ENCODE measurements around the gene THADA. TPM values are rescaled to one million over a fixed set of nuclear protein-coding genes. Genes with fewer than 3 reads are reported as not detected.

The THADA gene
- total RNA-seq, 3 donors from 2014 or later (not counting 1 experiment from before 2014, with no cell fraction given) = 34.1 to 35.7 (median 35.3) TPM

DNA sequence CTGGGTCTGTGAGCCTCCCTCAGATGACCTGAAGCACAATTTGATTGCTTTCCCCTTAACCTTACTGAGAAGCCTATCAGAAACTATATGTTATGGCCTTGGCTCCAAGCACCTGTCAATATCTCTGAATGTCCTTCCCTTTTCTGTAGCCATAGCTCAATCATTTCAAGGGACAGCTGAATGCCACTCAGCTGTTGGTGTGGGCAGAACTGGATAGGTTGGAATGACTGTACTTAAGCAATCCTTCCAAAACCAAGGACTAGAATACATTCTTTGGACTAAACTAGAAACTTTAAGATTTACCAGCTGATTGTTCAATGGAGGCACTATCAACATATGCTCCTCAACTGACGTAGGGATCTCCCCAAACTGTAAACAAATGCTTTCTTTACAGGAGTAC lies 159.4 kb downstream of the THADA start:
- intact Hi-C loops (cut with micrococcal nuclease) = no loop called here
- Mint-ChIP-seq H3K36me3 (no peaks in the 10 kb centered on the region), H3K9me3 (no peaks in the 10 kb centered on the region), H3K4me1 (peaks cover 6 to 10% of the 10 kb centered on the region in 2 donors), H3K27me3 (ENCODE audit: low read depth in 2 of 2) (no peaks in the 10 kb centered on the region), H3K4me3 (no peak overlapping the region), H3K27ac (no peak overlapping the region)
- H3K27ac ChIP-seq (ENCODE audit: low read length) = no peak overlapping the region
- no peaks in the 10 kb centered on the region for H3K4me1 ChIP-seq (ENCODE audit: control insufficient read depth, insufficient read depth, low read length)
- no peaks in the 10 kb centered on the region for H3K36me3 ChIP-seq (ENCODE audit: control insufficient read depth, insufficient read depth, low read length)
- ATAC-seq (no peak), DNase-seq (no peak)
- TF ChIP-seq CTCF (IDR thresholded peaks at IDR 0.05) = no peak
- no peak overlapping the region for H3K4me3 ChIP-seq (ENCODE audit: low read length)
- no peaks in the 10 kb centered on the region for H3K27me3 ChIP-seq (ENCODE audit: control insufficient read depth, insufficient read depth, low read length)
- H3K9me3 ChIP-seq (ENCODE audit: control insufficient read depth, insufficient read depth, low read length) = no peaks in the 10 kb centered on the region
- 60% methylated on average over 1 of the region's 1 CpG for WGBS (ENCODE audit: insufficient coverage)

DNA sequence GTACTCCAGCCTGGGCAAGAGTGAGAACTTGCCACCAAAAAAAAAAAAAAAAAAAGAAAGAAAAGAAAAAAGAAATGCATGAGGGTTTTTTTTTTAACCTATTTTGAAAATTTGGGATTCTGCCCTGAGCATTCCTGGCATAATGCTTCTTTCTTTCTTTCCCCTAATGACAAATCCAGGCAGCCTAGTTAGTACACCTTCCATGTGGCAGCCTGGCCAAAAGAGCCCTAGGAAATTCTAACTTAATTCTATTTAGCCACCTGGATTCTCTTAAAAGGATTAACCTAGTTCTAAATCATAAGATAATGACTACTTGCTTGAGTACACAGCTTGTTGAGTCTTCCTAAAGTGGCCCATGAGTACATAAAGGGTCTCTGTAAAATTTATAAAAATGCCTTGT lies 160.1 kb downstream of the THADA start:
- Mint-ChIP-seq H3K9me3 (no peaks in the 10 kb centered on the region), H3K4me3 (no peak overlapping the region), H3K27me3 (ENCODE audit: low read depth in 2 of 2) (no peaks in the 10 kb centered on the region), H3K27ac (no peak overlapping the region), H3K4me1 (peaks cover 6 to 10% of the 10 kb centered on the region in 2 donors), H3K36me3 (no peaks in the 10 kb centered on the region)
- intact Hi-C loops (cut with micrococcal nuclease) = no loop called here
- Histone ChIP-seq H3K4me1 (ENCODE audit: control insufficient read depth, insufficient read depth, low read length) (no peaks in the 10 kb centered on the region), H3K4me3 (ENCODE audit: low read length) (no peak overlapping the region), H3K36me3 (ENCODE audit: control insufficient read depth, insufficient read depth, low read length) (no peaks in the 10 kb centered on the region), H3K9me3 (ENCODE audit: control insufficient read depth, insufficient read depth, low read length) (no peaks in the 10 kb centered on the region), H3K27me3 (ENCODE audit: control insufficient read depth, insufficient read depth, low read length) (no peaks in the 10 kb centered on the region), H3K27ac (ENCODE audit: low read length) (no peak overlapping the region)
- TF ChIP-seq CTCF (IDR thresholded peaks at IDR 0.05) = no peak
- ATAC-seq (no peak), DNase-seq (no peak)

- H3K4me3 ChIP-seq (ENCODE audit: low read length) = no peak overlapping the region
- no peaks in the 10 kb centered on the region for H3K36me3 ChIP-seq (ENCODE audit: control insufficient read depth, insufficient read depth, low read length)
- 95% methylated on average over 2 of the region's 2 CpGs for WGBS (ENCODE audit: insufficient coverage)
- H3K9me3 ChIP-seq (ENCODE audit: control insufficient read depth, insufficient read depth, low read length) = no peaks in the 10 kb centered on the region
- no peak overlapping the region for H3K27ac Mint-ChIP-seq
- ATAC-seq (no peak), DNase-seq (no peak)
- no peak overlapping the region for H3K27ac ChIP-seq (ENCODE audit: low read length)
- H3K4me1 ChIP-seq (ENCODE audit: control insufficient read depth, insufficient read depth, low read length) = peaks cover 8% of the 10 kb centered on the region
- intact Hi-C loops (cut with micrococcal nuclease) = no loop called here
- H3K36me3 Mint-ChIP-seq = no peaks in the 10 kb centered on the region
- H3K9me3 Mint-ChIP-seq = no peaks in the 10 kb centered on the region
- no peaks in the 10 kb centered on the region for H3K27me3 Mint-ChIP-seq (ENCODE audit: low read depth in 2 of 2)
- no peak overlapping the region for H3K4me3 Mint-ChIP-seq
- TF ChIP-seq CTCF (IDR thresholded peaks at IDR 0.05) = no peak
- peaks cover 15 to 16% of the 10 kb centered on the region in 2 donors for H3K4me1 Mint-ChIP-seq
- no peaks in the 10 kb centered on the region for H3K27me3 ChIP-seq (ENCODE audit: control insufficient read depth, insufficient read depth, low read length)
Observed at GRCh38 chr2:43430489-43430888, 165.3 kb downstream of the THADA start.

GRCh38 chr2:43429369-43429768 lies 166.5 kb downstream of the THADA start:
- Mint-ChIP-seq H3K9me3 (no peaks in the 10 kb centered on the region), H3K36me3 (no peaks in the 10 kb centered on the region), H3K27me3 (ENCODE audit: low read depth in 2 of 2) (no peaks in the 10 kb centered on the region), H3K4me1 (peaks cover 26 to 27% of the 10 kb centered on the region in 2 donors), H3K27ac (no peak overlapping the region), H3K4me3 (no peak overlapping the region)
- TF ChIP-seq CTCF (IDR thresholded peaks at IDR 0.05) = no peak
- peaks cover 18% of the 10 kb centered on the region for H3K4me1 ChIP-seq (ENCODE audit: control insufficient read depth, insufficient read depth, low read length)
- H3K27ac ChIP-seq (ENCODE audit: low read length) = no peak overlapping the region
- H3K4me3 ChIP-seq (ENCODE audit: low read length) = no peak overlapping the region
- 79% methylated on average over 2 of the region's 3 CpGs for WGBS (ENCODE audit: insufficient coverage)
- no peak for ATAC-seq
- no peaks in the 10 kb centered on the region for H3K36me3 ChIP-seq (ENCODE audit: control insufficient read depth, insufficient read depth, low read length)
- intact Hi-C loops (cut with micrococcal nuclease) = loop anchor here (5.0 kb wide), 1 partner anchor 202 kb away; the partner anchor contains the start of gene ZFP36L2
- DNase-seq = no peak
- no peaks in the 10 kb centered on the region for H3K27me3 ChIP-seq (ENCODE audit: control insufficient read depth, insufficient read depth, low read length)
- no peaks in the 10 kb centered on the region for H3K9me3 ChIP-seq (ENCODE audit: control insufficient read depth, insufficient read depth, low read length)

All from natural killer cell (primary cell).